Esophagus squamous epithelium (tissue), 5 donors: ENCODE results near the gene PF4V1. TPM values are rescaled to one million over a fixed set of nuclear protein-coding genes. Genes with fewer than 3 reads are reported as not detected.

ENCODE experiments used
- DNase-seq: peaks from one replicate; lab custom pipeline; 2025; lab: John Stamatoyannopoulos, UW
- H3K27ac ChIP-seq, 4 donors: fragments of 200-600 bp; sonication (generic); one replicate each; pipeline ENCODE4 v1.5.1; 2016 to 2019; ENCODE audit warnings: mild to moderate bottlenecking in 1 of 4
- H3K27me3 ChIP-seq, 4 donors: fragments of 200-600 bp; sonication (generic); 1 replicate in 3 of 4; 2 replicates in 1 of 4; pipeline versions ENCODE4 v1.5.1 to v1.6.0; 2017 to 2021; ENCODE audit warnings: antibody characterized with exemption in 1 of 4
- H3K36me3 ChIP-seq, 3 donors: fragments of 200-600 bp; sonication (generic); one replicate each; pipeline ENCODE4 v1.5.1; 2016 to 2019
- H3K4me1 ChIP-seq, 3 donors: fragments of 200-600 bp; sonication (generic); one replicate each; pipeline ENCODE4 v1.5.1; 2017 to 2019
- H3K4me3 ChIP-seq, 4 donors: fragments of 200-600 bp; sonication (generic); 1 replicate in 3 of 4; 2 replicates in 1 of 4; pipeline ENCODE4 v1.5.1; 2016 to 2019; ENCODE audit warnings: mild to moderate bottlenecking in 2 of 4, moderate library complexity in 1 of 4
- H3K9me3 ChIP-seq, 3 donors: fragments of 200-600 bp; sonication (generic); one replicate each; pipeline ENCODE4 v1.5.1; 2016 to 2019
- POLR2A ChIP-seq, 4 donors: fragments of 450-650 bp; IDR thresholded peaks; one replicate each; pipeline ENCODE4 v1.6.1; 2017; ENCODE audit warnings: antibody characterized with exemption in 4 of 4, mild to moderate bottlenecking in 4 of 4, moderate library complexity in 3 of 4
- WGBS, 2 donors: methylation state at CpG; one replicate each; pipeline ENCODE4 v1.1.5; 2018; 5-methylcytosine and 5-hydroxymethylcytosine counted together
- intact Hi-C: fragments of 100-400 bp; cut with DNase I; formaldehyde crosslinking; loops from one replicate; pipeline ENCODE4 v1.15.0; 2022
- total RNA-seq, 4 donors: library from RNA; depleted of rRNA; stranded (reverse); fragments of >200 nt; gene quantifications; one replicate each; pipeline ENCODE4 v1.1.0, GENCODE V29; 2016
- TF ChIP-seq, protein P1 (sequence below), 6 experiments: fragments of 450-650 bp in 4 of 6; fragments of 200-600 bp in 2 of 6; sonication (generic) in 2 of 6; IDR thresholded peaks; one replicate each; pipeline ENCODE4 v1.5.1; 2016 to 2019; ENCODE audit warnings: antibody characterized with exemption in 6 of 6, mild to moderate bottlenecking in 4 of 6, moderate library complexity in 4 of 6
- donor health status: DM: yes; HTN: yes; CAD: no.

The PF4V1 gene
- total RNA-seq, 4 donors from 2014 or later: not detected

DNA sequence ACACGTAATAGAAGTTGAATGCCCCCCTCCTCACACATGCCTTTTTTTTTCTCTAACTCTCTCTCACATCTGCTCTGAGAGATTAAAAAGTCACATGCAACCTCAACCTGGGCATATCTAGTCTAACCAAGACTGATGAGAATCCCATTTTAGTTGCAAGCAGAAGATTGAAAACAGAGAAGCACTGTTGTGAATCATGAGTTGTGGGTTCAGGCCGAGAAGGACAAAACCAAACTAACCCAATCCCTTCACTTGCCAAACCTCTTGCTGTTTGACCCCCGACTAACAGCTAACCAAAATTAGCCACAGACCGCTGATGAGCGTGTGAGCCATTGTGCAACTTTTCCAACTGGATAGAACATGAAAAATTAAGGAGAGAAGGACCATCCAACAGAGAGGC is 47.9 kb downstream of the PF4V1 start:
- intact Hi-C loops: no loop called here
- whole genome bisulfite sequencing, 2 donors: 73 to 85% methylated on average over 5 of the region's 5 CpGs

DNA sequence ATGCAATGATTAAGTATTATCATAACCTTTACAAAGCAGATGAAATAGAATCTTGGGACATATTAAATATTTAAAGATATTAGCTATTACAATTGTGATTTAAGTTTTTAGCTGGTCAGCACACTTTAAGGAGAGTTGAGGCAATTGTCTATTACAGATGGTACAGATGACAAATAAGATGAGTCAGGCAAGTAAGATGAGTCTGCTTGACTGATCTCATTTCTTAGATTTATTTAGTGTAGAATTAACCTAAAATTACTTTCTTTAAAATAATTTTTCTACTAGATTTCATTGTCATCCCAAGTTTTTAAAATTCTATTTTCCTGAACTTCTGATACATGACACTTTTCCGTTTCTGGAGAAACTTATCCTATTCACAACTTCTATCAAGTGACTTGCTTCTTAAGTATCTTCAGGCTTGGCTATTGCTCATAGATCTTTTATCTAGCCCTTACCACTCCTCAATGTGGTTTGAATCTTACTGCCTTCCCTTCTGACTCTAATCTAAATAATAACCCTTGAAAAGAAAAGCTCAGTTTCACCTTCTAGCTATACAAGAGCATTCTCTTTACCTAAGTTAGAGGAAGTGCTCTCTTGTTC is 49.0 kb downstream of the PF4V1 start:
- 67 to 84% methylated on average over 1 of the region's 1 CpG for WGBS, 2 donors
- H3K27me3 ChIP-seq: no peaks in the 10 kb centered on the region
- H3K36me3 ChIP-seq: no peaks in the 10 kb centered on the region
- intact Hi-C loops: no loop called here
- DNase-seq: no peak
- TF ChIP-seq, protein P1, sequence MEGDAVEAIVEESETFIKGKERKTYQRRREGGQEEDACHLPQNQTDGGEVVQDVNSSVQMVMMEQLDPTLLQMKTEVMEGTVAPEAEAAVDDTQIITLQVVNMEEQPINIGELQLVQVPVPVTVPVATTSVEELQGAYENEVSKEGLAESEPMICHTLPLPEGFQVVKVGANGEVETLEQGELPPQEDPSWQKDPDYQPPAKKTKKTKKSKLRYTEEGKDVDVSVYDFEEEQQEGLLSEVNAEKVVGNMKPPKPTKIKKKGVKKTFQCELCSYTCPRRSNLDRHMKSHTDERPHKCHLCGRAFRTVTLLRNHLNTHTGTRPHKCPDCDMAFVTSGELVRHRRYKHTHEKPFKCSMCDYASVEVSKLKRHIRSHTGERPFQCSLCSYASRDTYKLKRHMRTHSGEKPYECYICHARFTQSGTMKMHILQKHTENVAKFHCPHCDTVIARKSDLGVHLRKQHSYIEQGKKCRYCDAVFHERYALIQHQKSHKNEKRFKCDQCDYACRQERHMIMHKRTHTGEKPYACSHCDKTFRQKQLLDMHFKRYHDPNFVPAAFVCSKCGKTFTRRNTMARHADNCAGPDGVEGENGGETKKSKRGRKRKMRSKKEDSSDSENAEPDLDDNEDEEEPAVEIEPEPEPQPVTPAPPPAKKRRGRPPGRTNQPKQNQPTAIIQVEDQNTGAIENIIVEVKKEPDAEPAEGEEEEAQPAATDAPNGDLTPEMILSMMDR (IDR thresholded peaks at IDR 0.05): no peak
- TF ChIP-seq POLR2A (IDR thresholded peaks at IDR 0.05): no peak
- no peaks in the 10 kb centered on the region for H3K9me3 ChIP-seq
- H3K4me1 ChIP-seq: no peaks in the 10 kb centered on the region
- no peak overlapping the region for H3K27ac ChIP-seq
- no peak overlapping the region for H3K4me3 ChIP-seq

More for the DNA sequence above, 47.9 kb downstream of the PF4V1 start:
- H3K9me3 ChIP-seq: no peaks in the 10 kb centered on the region
- no peaks in the 10 kb centered on the region for H3K4me1 ChIP-seq
- no peaks in the 10 kb centered on the region for H3K27me3 ChIP-seq
- no peaks in the 10 kb centered on the region for H3K36me3 ChIP-seq
- DNase-seq: no peak
- H3K27ac ChIP-seq: no peak overlapping the region
- TF ChIP-seq POLR2A (IDR thresholded peaks at IDR 0.05): no peak
- TF ChIP-seq, protein P1 (IDR thresholded peaks at IDR 0.05): no peak
- no peak overlapping the region for H3K4me3 ChIP-seq

DNA sequence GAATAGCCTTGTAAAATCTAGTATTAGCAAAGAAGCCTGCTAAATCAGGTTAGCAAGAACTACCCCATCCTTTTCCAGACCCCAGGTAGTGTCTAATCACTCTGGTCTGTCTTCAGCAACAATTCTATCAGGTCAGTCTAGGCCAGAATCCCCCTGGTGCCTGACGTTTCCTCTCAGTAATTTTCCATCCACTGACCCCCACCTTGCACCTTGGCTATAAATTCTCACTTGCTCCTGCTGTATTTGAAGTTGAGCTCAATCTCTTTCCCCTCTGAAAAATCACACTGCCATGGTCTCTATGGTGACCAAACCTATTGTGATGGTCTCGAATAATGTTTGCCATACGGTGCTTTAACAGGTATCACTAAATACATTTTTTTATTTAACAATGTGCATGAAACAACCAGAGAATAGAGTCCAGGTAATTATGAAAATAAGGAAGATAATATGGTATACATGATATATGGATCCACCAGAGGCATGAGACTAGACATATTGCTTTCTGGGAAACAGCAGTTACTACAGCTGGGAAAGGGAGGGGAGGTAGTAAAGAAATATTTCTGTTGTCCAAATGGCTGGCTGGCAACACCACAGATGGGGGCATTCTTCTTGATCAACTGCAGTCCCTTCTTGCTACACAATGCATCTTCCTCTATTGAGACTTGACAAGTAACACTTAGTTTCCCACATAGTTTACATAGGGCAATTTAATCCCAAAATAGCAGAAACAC is 49.9 kb downstream of the PF4V1 start:
- 75 to 77% methylated on average over 3 of the region's 3 CpGs for WGBS, 2 donors
- intact Hi-C loops: no loop called here
- no peak overlapping the region for H3K4me3 ChIP-seq
- H3K27me3 ChIP-seq: no peaks in the 10 kb centered on the region
- no peaks in the 10 kb centered on the region for H3K9me3 ChIP-seq
- no peak overlapping the region for H3K27ac ChIP-seq
- no peak for DNase-seq
- H3K4me1 ChIP-seq: no peaks in the 10 kb centered on the region
- H3K36me3 ChIP-seq: no peaks in the 10 kb centered on the region
- TF ChIP-seq, protein P1 (IDR thresholded peaks at IDR 0.05): no peak
- no peak for TF ChIP-seq POLR2A (IDR thresholded peaks at IDR 0.05)

Other genes with a start within 250 kb of the PF4V1 start
- gene RASSF6, start 232.9 kb upstream of the PF4V1 start, total RNA-seq: 1 to 10 TPM; 2.6 to 6.7 (median 4.3) TPM
- 10 to 100 TPM in 1 of 4 donors, 1 to 10 TPM in 1, under 1 TPM in 1, not detected in 1; 0.76 to 90.2 (median 2.4) TPM for gene CXCL8, start 112.7 kb upstream of the PF4V1 start, total RNA-seq
- gene CXCL6, start 16.6 kb upstream of the PF4V1 start, total RNA-seq: 10 to 100 TPM in 1 of 4 donors, 1 to 10 TPM in 1, under 1 TPM in 1, not detected in 1; 0.57 to 10.1 (median 9.4) TPM
- 100 to 1,000 TPM in 1 of 4 donors, 10 to 100 TPM in 2, 1 to 10 TPM in 1; 9.5 to 152 (median 50.1) TPM for gene CXCL1, start 16.1 kb downstream of the PF4V1 start, total RNA-seq
- gene PF4, start 128.7 kb downstream of the PF4V1 start, total RNA-seq: not detected
- under 1 TPM in 1 of 4 donors, not detected in 3; 0.92 TPM for gene PPBP, start 134.9 kb downstream of the PF4V1 start, total RNA-seq
- under 1 TPM in 2 of 4 donors, not detected in 2; 0.23 to 0.70 TPM for gene CXCL5, start 145.4 kb downstream of the PF4V1 start, total RNA-seq
- gene CXCL3, start 185.4 kb downstream of the PF4V1 start, total RNA-seq: 1 to 10 TPM in 1 of 4 donors, not detected in 3; 3.2 TPM
- gene CXCL2, start 245.9 kb downstream of the PF4V1 start, total RNA-seq: 1 to 10 TPM in 3 of 4 donors, under 1 TPM in 1; 0.64 to 4.8 (median 2.2) TPM